ENCODE results near the gene KRTAP9-3. TPM values are rescaled to one million over a fixed set of nuclear protein-coding genes. Genes with fewer than 3 reads are reported as not detected.
"Not testable (repeated sequence)": the region's sequence is repeated elsewhere in the genome, so short reads cannot be mapped to it uniquely, and the experiment has no call there.

KRTAP9-3 gene
- total RNA-seq (not detected), polyA plus RNA-seq (not detected)
- long read RNA-seq, donor 1, result 0 reads
- long read RNA-seq, donor 2, result 0 reads

GRCh38 chr17:41232399-41233105 lies at the start of gene KRTAP9-3:
Gene KRTAP9-3 (plus strand): TSS chr17:41232449. CDS start chr17:41232502, 53 bp downstream.
- 42 to 70% (median 43%) methylated on average over 1 of the region's 1 CpG for WGBS, 3 donors
- H3K27me3 ChIP-seq (ENCODE audit: insufficient read depth in 3 of 3, low read length in 2 of 3), result peaks cover 0 to 11% (median 0%) of the 10 kb centered on the region in 3 donors

GRCh38 chr17:41184480-41184961 lies 47.7 kb upstream of the KRTAP9-3 start, which contains the start of gene KRTAP4-1:
Gene KRTAP4-1 (minus strand): TSS chr17:41184911. CDS start chr17:41184854, 57 bp downstream.
- Histone ChIP-seq H3K27me3 (ENCODE audit: insufficient read depth in 3 of 3, low read length in 2 of 3) (peaks cover 0 to 15% (median 3%) of the 10 kb centered on the region in 3 donors), H3K9me3 (no peaks in the 10 kb centered on the region), H3K4me3 (no peak within 1 kb of the TSS), H3K36me3 (ENCODE audit: insufficient read depth in 1 of 2, low read depth in 1 of 2) (no peaks in the 10 kb centered on the region), H3K27ac (no peak within 1 kb of the TSS), H3K4me1 (no peaks in the 10 kb centered on the region)
- intact Hi-C loops (cut with DNase I), result no loop called here
- DNase-seq, result no peak
- TF ChIP-seq CTCF (IDR thresholded peaks at IDR 0.05), result no peak
- ATAC-seq, result no peak
- WGBS, 3 donors, result 38 to 57% (median 50%) methylated on average over 8 to 9 of the region's 9 CpGs

More at GRCh38 chr17:41232399-41233105, at the start of gene KRTAP9-3:
- H3K27ac ChIP-seq; intact Hi-C loops (cut with DNase I); H3K4me1 ChIP-seq; ATAC-seq; H3K4me3 ChIP-seq; DNase-seq; H3K9me3 ChIP-seq; H3K36me3 ChIP-seq (ENCODE audit: insufficient read depth in 1 of 2, low read depth in 1 of 2): not testable (repeated sequence)

- TF ChIP-seq CTCF (IDR thresholded peaks at IDR 0.05), result no peak
- Histone ChIP-seq H3K27me3 (ENCODE audit: insufficient read depth in 3 of 3, low read length in 2 of 3) (peaks cover 0 to 15% (median 3%) of the 10 kb centered on the region in 3 donors), H3K4me3 (no peak overlapping the region), H3K36me3 (ENCODE audit: insufficient read depth in 1 of 2, low read depth in 1 of 2) (no peaks in the 10 kb centered on the region), H3K9me3 (no peaks in the 10 kb centered on the region), H3K27ac (no peak overlapping the region), H3K4me1 (no peaks in the 10 kb centered on the region)
- intact Hi-C loops (cut with DNase I), result no loop called here
- no peak for ATAC-seq
- WGBS, 3 donors, result 49 to 65% (median 58%) methylated on average over 1 of the region's 1 CpG
- DNase-seq, result no peak
These were observed 47.2 kb upstream of the KRTAP9-3 start for GRCh38 chr17:41185001-41185400.

GRCh38 chr17:41186872-41187271 lies 45.4 kb upstream of the KRTAP9-3 start:
- ATAC-seq, result no peak
- intact Hi-C loops (cut with DNase I), result no loop called here
- no peak for DNase-seq

GRCh38 chr17:41189837-41190318 lies 42.4 kb upstream of the KRTAP9-3 start, which contains the start of gene KRTAP9-1:
Gene KRTAP9-1 (plus strand): TSS chr17:41189887. CDS start chr17:41189887, 0 bp downstream.
- intact Hi-C loops (cut with DNase I); H3K36me3 ChIP-seq (ENCODE audit: insufficient read depth in 1 of 2, low read depth in 1 of 2); H3K27me3 ChIP-seq (ENCODE audit: insufficient read depth in 3 of 3, low read length in 2 of 3); H3K9me3 ChIP-seq; H3K27ac ChIP-seq; DNase-seq; H3K4me3 ChIP-seq; H3K4me1 ChIP-seq; ATAC-seq: not testable (repeated sequence)
- 50 to 61% (median 58%) methylated on average over 1 of the region's 1 CpG for WGBS, 3 donors

More at GRCh38 chr17:41186872-41187271, 45.4 kb upstream of the KRTAP9-3 start:
- WGBS, 3 donors, result 23 to 51% (median 31%) methylated on average over 2 of the region's 2 CpGs
- no peaks in the 10 kb centered on the region for H3K9me3 ChIP-seq
- no peaks in the 10 kb centered on the region for H3K4me1 ChIP-seq
- H3K4me3 ChIP-seq, result no peak overlapping the region
- no peak overlapping the region for H3K27ac ChIP-seq
- peaks cover 0 to 15% (median 5%) of the 10 kb centered on the region in 3 donors for H3K27me3 ChIP-seq (ENCODE audit: insufficient read depth in 3 of 3, low read length in 2 of 3)
- H3K36me3 ChIP-seq (ENCODE audit: insufficient read depth in 1 of 2, low read depth in 1 of 2), result no peaks in the 10 kb centered on the region
- no peak for TF ChIP-seq CTCF (IDR thresholded peaks at IDR 0.05)
